HepG2 (cell line): Measurements from ENCODE around the gene SHISA5. TPM values are rescaled to one million over a fixed set of nuclear protein-coding genes. Genes with fewer than 3 reads are reported as not detected.

Experiments
- ATAC-seq: fragments of 200-7000 bp; cut with Tn5 transposase; 3 replicates; pipeline ENCODE4 v1.9.1; 2020; ENCODE audit warnings: mild to moderate bottlenecking, moderate library complexity
- BruUV-seq: library from RNA; stranded (reverse); fragments of 400-500 nt; replicated peaks from 2 replicates; lab custom pipeline; 2021; lab: Mats Ljungman, UMichigan
- CTCF ChIA-PET: fragments of 300-600 bp; formaldehyde crosslinking; extraction: SDS; loops from one replicate; lab custom pipeline; 2021; ENCODE audit warnings: low total read pairs, inconsistent platforms, low intra/inter-chr PET ratio; lab: Yijun Ruan, JAX
- POLR2A ChIA-PET: fragments of 350-600 bp; sonication (Branson Sonifier 250); formaldehyde crosslinking; loops from one replicate; lab custom pipeline; 2020; ENCODE audit warnings: antibody characterized with exemption, inconsistent platforms; lab: Yijun Ruan, JAX
- DNase-seq: peaks from one replicate; pipeline ENCODE4 v3.0.0-alpha.2; 2015; ENCODE audit warnings: low spot score
- FAIRE-seq: peaks from 3 replicates; lab custom pipeline; 2011; peaks lifted over from hg19 to GRCh38; lab: Jason Lieb, UNC
- H2AFZ ChIP-seq: one replicate; pipeline ENCODE4 v1.6.1; 2011; ENCODE audit warnings: low read length, inconsistent platforms
- H3K27ac ChIP-seq: fragments of 300-600 bp; 3 replicates; pipeline ENCODE4 v1.8.0; 2011; ENCODE audit warnings: mixed run types, mild to moderate bottlenecking, mixed read lengths, low read length, inconsistent platforms; ENCODE audit not compliant: insufficient read depth; ENCODE audit errors: extremely low read length
- H3K27me3 ChIP-seq, 2 experiments: fragments of 200-600 bp in 1 of 2; 2 replicates in 1 of 2; 3 replicates in 1 of 2; pipeline versions ENCODE4 v1.6.0 to v1.8.0; 2011; ENCODE audit warnings: low read length in 2 of 2, mild to moderate bottlenecking in 2 of 2, moderate library complexity in 2 of 2, inconsistent platforms in 1 of 2; ENCODE audit not compliant: insufficient read depth in 2 of 2, control insufficient read depth in 1 of 2
- H3K36me3 ChIP-seq, 2 experiments: fragments of 200-600 bp in 1 of 2; replicated peaks in 1 of 2; 2 replicates in 1 of 2; 3 replicates in 1 of 2; pipeline versions ENCODE4 v1.5.1 to v1.8.0; 2011; ENCODE audit warnings: low read length in 2 of 2, inconsistent platforms in 1 of 2; ENCODE audit not compliant: insufficient read depth in 2 of 2, control insufficient read depth in 1 of 2
- H3K4me1 ChIP-seq: 2 replicates; pipeline ENCODE4 v1.5.1; 2012; ENCODE audit warnings: low read length, inconsistent platforms; ENCODE audit not compliant: insufficient read depth
- H3K4me2 ChIP-seq: 2 replicates; pipeline ENCODE4 v1.6.0; 2011; ENCODE audit warnings: low read depth, low read length, inconsistent platforms
- H3K4me3 ChIP-seq, 3 experiments: fragments of 200-600 bp in 1 of 3; sonication (generic), shearing (Covaris generic) in 1 of 3; replicated peaks in 1 of 3; 2 replicates each; pipeline ENCODE4 v1.5.1; 2011 to 2016; ENCODE audit warnings: low read length in 3 of 3, inconsistent platforms in 2 of 3, low read depth in 2 of 3, mild to moderate bottlenecking in 2 of 3, control low read depth in 1 of 3, mixed read lengths in 1 of 3; ENCODE audit not compliant: insufficient read depth in 1 of 3
- H3K79me2 ChIP-seq: one replicate; pipeline ENCODE4 v1.6.1; 2011; ENCODE audit warnings: low read length, inconsistent platforms; ENCODE audit not compliant: insufficient read depth
- H3K9ac ChIP-seq: 2 replicates; pipeline ENCODE4 v1.6.0; 2011; ENCODE audit warnings: mild to moderate bottlenecking, low read depth, low read length, inconsistent platforms; ENCODE audit not compliant: insufficient read depth
- H3K9me3 ChIP-seq: 2 replicates; pipeline ENCODE4 v1.5.1; 2012; ENCODE audit warnings: mild to moderate bottlenecking, low read length
- H4K20me1 ChIP-seq: 2 replicates; pipeline ENCODE4 v1.6.0; 2011; ENCODE audit warnings: inconsistent platforms, mild to moderate bottlenecking, low read length, moderate library complexity; ENCODE audit not compliant: insufficient read depth
- ATM ChIP-seq: fragments of 450-650 bp; IDR thresholded peaks from 2 replicates; pipeline ENCODE4 v1.7.1; 2017; ENCODE audit warnings: mild to moderate bottlenecking, borderline replicate concordance
- ATRX ChIP-seq: sonication (generic); formaldehyde crosslinking; IDR thresholded peaks from 2 replicates; pipeline ENCODE4 v1.4.0; 2020; ENCODE audit warnings: missing genetic modification reagents, borderline replicate concordance
- FOSL2 ChIP-seq: sonication (generic); formaldehyde crosslinking; IDR thresholded peaks from 2 replicates; pipeline ENCODE4 v1.4.0; 2020; ENCODE audit warnings: missing genetic modification reagents
- MAF1 ChIP-seq: sonication (generic); formaldehyde crosslinking; IDR thresholded peaks from 2 replicates; pipeline ENCODE4 v1.5.0; 2020; ENCODE audit warnings: missing genetic modification reagents, borderline replicate concordance
- MATR3 ChIP-seq: sonication (generic); formaldehyde crosslinking; IDR thresholded peaks from 2 replicates; pipeline ENCODE4 v1.4.0; 2020; ENCODE audit warnings: missing genetic modification reagents
- NR2C2 ChIP-seq: sonication (generic); formaldehyde crosslinking; IDR thresholded peaks from 2 replicates; pipeline ENCODE4 v1.4.0; 2020; ENCODE audit warnings: missing genetic modification reagents, mild to moderate bottlenecking, moderate library complexity, borderline replicate concordance
- NR2F2 ChIP-seq: IDR thresholded peaks from 2 replicates; pipeline ENCODE4 v1.6.1; 2012; ENCODE audit warnings: low read depth, inconsistent platforms, borderline replicate concordance
- RBM39 ChIP-seq: fragments of 200-400 bp; formaldehyde crosslinking; IDR thresholded peaks from one replicate; pipeline ENCODE4 v1.6.1; 2018; ENCODE audit warnings: antibody characterized with exemption, mild to moderate bottlenecking, low read depth, low read length; ENCODE audit not compliant: poor library complexity, severe bottlenecking
- SIN3A ChIP-seq: IDR thresholded peaks from 2 replicates; pipeline ENCODE4 v1.6.1; 2011; ENCODE audit warnings: low read depth, mild to moderate bottlenecking, control low read depth, low read length, borderline replicate concordance
- ZBTB7A ChIP-seq: sonication (generic); formaldehyde crosslinking; IDR thresholded peaks from 2 replicates; pipeline ENCODE4 v1.8.0; 2022; ENCODE audit warnings: mild to moderate bottlenecking, missing genetic modification reagents
- ZNF232 ChIP-seq: sonication (generic); formaldehyde crosslinking; IDR thresholded peaks from 2 replicates; pipeline ENCODE4 v1.4.0; 2020; ENCODE audit warnings: missing genetic modification reagents, borderline replicate concordance
- ZNF335 ChIP-seq: sonication (generic); formaldehyde crosslinking; IDR thresholded peaks from 2 replicates; pipeline ENCODE4 v1.4.0; 2020; ENCODE audit warnings: missing genetic modification reagents
- ZNF33B ChIP-seq: sonication (generic); formaldehyde crosslinking; IDR thresholded peaks from 2 replicates; pipeline ENCODE4 v1.5.1; 2020; ENCODE audit warnings: mild to moderate bottlenecking, missing genetic modification reagents
- ZNF775 ChIP-seq: sonication (generic); formaldehyde crosslinking; IDR thresholded peaks from 2 replicates; pipeline ENCODE4 v1.4.0; 2020; ENCODE audit warnings: missing genetic modification reagents, mild to moderate bottlenecking, moderate library complexity, borderline replicate concordance
- ZNF883 ChIP-seq: sonication (generic); formaldehyde crosslinking; IDR thresholded peaks from 2 replicates; pipeline ENCODE4 v1.5.1; 2020; ENCODE audit warnings: mild to moderate bottlenecking, missing genetic modification reagents; ENCODE audit errors: not compliant biosample characterization
- WGBS: methylation state at CpG from one replicate; pipeline ENCODE4 v1.1.6; 2017; ENCODE audit warnings: low lambda C conversion rate; 5-methylcytosine and 5-hydroxymethylcytosine counted together
- in situ Hi-C: cut with HindIII; loops from 2 replicates; pipeline ENCODE4 v1.10.0; 2017; ENCODE audit warnings: low pct_unique_long_range_greater_than_20kb; ENCODE audit not compliant: extremely low pct_ligation_motif_present
- intact Hi-C: fragments of 100-400 bp; cut with micrococcal nuclease; formaldehyde crosslinking; loops from one replicate; pipeline ENCODE4 v1.10.0; 2022; ENCODE audit not compliant: unreplicated experiment
- polyA plus RNA-seq, 8 experiments: library from polyadenylated mRNA; depleted of rRNA in 3 of 8; stranded (reverse) in 7 of 8; unstranded in 1 of 8; fragments of >200 nt; fragmentation: Illumina TruSeq in 4 of 8; extraction: Trizol in 4 of 8; gene quantifications; 2 replicates each; pipeline versions ENCODE4 v1.2.1 to v1.2.3, GENCODE V29; 2011 to 2016; ENCODE audit warnings: low read depth in 4 of 8, missing spikeins in 1 of 8, mixed read lengths in 1 of 8; ENCODE audit not compliant: insufficient read depth in 1 of 8
- total RNA-seq, 5 experiments: library from RNA; depleted of rRNA; stranded (reverse); fragments of >200 nt; fragmentation: Illumina TruSeq; extraction: Trizol; gene quantifications; 2 replicates each; pipeline ENCODE4 v1.2.3, GENCODE V29; 2016; ENCODE audit warnings: low read depth in 1 of 5
- TF ChIP-seq, protein P1 (sequence below): sonication (generic); formaldehyde crosslinking; conservative IDR thresholded peaks from 2 replicates; pipeline ENCODE4 v1.8.0; 2022; ENCODE audit warnings: mild to moderate bottlenecking, moderate library complexity, missing genetic modification reagents

The SHISA5 gene
- total and polyA plus RNA-seq, 2 of the 13 experiments (the other 11 are each of a cell fraction or from before 2014, with no cell fraction given) = 75.8 to 91.4 TPM

DNA sequence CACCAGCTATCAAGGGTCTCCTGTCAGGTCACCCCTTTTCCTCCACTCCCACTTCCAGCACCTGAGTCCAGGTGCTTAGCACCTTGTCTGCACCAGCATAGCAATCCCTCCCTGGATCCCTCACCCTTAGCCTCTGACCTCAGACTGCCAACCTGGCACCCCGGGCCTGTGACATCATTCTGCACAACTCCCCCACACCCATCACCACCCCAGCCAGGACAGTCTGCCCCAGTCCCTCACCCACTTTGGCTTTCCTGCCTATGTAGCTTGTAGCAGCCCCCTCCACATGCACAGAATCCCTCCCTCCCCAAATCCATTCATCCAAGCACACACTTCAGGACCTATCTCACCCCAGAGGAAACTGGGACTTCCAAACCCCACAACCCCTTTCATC is 73.3 kb downstream of the SHISA5 start:
- POLR2A ChIA-PET = interaction anchor here (0.8 to 9.0 kb wide), 11 partner anchors 11 to 242 kb away, joined by 3 to 130 read pairs (median 18); partner anchors contain the start of genes ATRIP, CCDC51, CDC25A and PFKFB4
- Histone ChIP-seq H4K20me1 (peaks cover 26% of the 10 kb centered on the region), H3K4me1 (peaks cover 84% of the 10 kb centered on the region), H3K9me3 (no peaks in the 10 kb centered on the region), H2AFZ (no peak overlapping the region), H3K27ac (peak overlapping the region; percentile 99), H3K4me3 (peak overlapping the region; percentile 13 to 93 (median 41); a peak in 5 of 6 replicates), H3K27me3 (no peaks in the 10 kb centered on the region), H3K9ac (peak overlapping the region; percentile 96), H3K79me2 (peaks cover 36% of the 10 kb centered on the region), H3K36me3 (peaks cover 4 to 5% of the 10 kb centered on the region in 2 experiments), H3K4me2 (peak overlapping the region; percentile 100)
- BruUV-seq = no TSS peak
- no peak for FAIRE-seq
- WGBS = 0% methylated on average over 1 of the region's 1 CpG
- intact Hi-C loops (no loop called here), in situ Hi-C loops (no loop called here)
- ATAC-seq = no peak
- TF ChIP-seq SIN3A (0 out of 2 replicates have a peak, but pooled peaks have one; percentile 36), ZNF232 (no peak)
- CTCF ChIA-PET = no interaction called here
- no peak for DNase-seq

DNA sequence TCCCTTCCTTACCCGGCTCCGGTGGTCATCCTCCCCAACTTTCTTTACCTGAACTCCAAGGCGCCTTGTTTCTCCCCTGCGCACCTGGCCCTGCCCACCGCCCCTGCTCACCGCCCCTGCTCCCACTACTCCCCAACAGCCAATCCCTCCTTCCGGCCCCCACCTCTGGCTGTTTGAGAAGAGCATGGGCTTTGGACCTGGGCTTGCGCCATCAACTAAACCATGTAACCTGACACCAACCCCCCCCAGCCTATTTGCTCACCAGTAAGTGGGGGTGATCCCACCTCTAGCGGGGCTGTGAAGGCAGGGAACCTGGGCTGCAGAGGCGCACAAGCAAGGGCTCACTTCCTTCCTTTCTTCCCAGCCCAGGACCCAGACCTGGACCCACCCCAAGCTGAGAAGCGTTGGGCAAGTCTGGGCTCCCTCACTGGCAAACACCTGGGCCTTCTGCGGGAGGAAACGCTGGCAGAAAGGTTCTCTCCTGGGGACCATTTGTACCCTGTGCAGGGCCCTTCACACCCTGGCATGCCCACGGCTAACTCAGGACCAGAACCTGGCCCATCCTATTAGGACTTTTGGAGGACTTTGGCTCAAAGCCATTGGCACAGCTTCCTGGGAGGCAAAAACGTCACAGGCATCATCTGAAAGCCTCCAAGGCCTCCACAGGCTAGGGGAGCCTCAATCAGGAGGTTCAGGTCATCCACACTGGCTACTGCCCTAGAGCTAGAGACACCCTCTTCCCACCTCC is 73.8 kb downstream of the SHISA5 start, which contains the start of gene PLXNB1:
Gene PLXNB1 (minus strand): TSS at position 127 of the 748 bp plus-strand sequence. CDS start 5,475 bp downstream, outside the sequence.
- Histone ChIP-seq H3K4me3 (peak within 1 kb of the TSS; percentile 79 to 93 (median 86)), H3K9ac (peak within 1 kb of the TSS; percentile 96), H3K9me3 (no peaks in the 10 kb centered on the region), H2AFZ (no peak within 1 kb of the TSS), H4K20me1 (peaks cover 32% of the 10 kb centered on the region), H3K4me2 (peak within 1 kb of the TSS; percentile 100), H3K36me3 (peaks cover 4 to 9% of the 10 kb centered on the region in 2 experiments), H3K27me3 (no peaks in the 10 kb centered on the region), H3K27ac (peak within 1 kb of the TSS; percentile 99), H3K4me1 (peaks cover 84% of the 10 kb centered on the region), H3K79me2 (peaks cover 41% of the 10 kb centered on the region)
- in situ Hi-C loops = no loop called here
- intact Hi-C loops = loop anchor here (1.0 kb wide), 1 partner anchor 10 kb away; the partner anchor contains the start of genes CCDC51 and TMA7
- POLR2A ChIA-PET = interaction anchor here (0.8 to 9.0 kb wide), 9 partner anchors 11 to 206 kb away, joined by 3 to 130 read pairs (median 19); partner anchors contain the start of genes ATRIP, CCDC51, PFKFB4 and TMA7
- peak; percentile 95 for FAIRE-seq
- CTCF ChIA-PET = no interaction called here
- DNase-seq = peak; percentile 97
- ATAC-seq = peak; percentile 56
- TSS peak; percentile 80 for BruUV-seq
- WGBS = 0% methylated on average over 11 of the region's 15 CpGs
- peak; percentile 88 for TF ChIP-seq NR2C2 (CRISPR knock-in tag)
- peak; percentile 37 for TF ChIP-seq ZNF883 (CRISPR knock-in tag)
- peak; percentile 97; the same call in 1 of the 2 replicates for TF ChIP-seq ZBTB7A
- TF ChIP-seq ATM = no peak
- TF ChIP-seq, protein P1, sequence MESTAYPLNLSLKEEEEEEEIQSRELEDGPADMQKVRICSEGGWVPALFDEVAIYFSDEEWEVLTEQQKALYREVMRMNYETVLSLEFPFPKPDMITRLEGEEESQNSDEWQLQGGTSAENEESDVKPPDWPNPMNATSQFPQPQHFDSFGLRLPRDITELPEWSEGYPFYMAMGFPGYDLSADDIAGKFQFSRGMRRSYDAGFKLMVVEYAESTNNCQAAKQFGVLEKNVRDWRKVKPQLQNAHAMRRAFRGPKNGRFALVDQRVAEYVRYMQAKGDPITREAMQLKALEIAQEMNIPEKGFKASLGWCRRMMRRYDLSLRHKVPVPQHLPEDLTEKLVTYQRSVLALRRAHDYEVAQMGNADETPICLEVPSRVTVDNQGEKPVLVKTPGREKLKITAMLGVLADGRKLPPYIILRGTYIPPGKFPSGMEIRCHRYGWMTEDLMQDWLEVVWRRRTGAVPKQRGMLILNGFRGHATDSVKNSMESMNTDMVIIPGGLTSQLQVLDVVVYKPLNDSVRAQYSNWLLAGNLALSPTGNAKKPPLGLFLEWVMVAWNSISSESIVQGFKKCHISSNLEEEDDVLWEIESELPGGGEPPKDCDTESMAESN (CRISPR knock-in tag) = no peak; the same call in none of the 2 replicates
- no peak for TF ChIP-seq ATRX
- peak; percentile 83 for TF ChIP-seq RBM39
- TF ChIP-seq ZNF335 (CRISPR knock-in tag) = peak; percentile 80
- no peak for TF ChIP-seq MATR3 (CRISPR knock-in tag)
- TF ChIP-seq NR2F2 = no peak
- TF ChIP-seq ZNF33B (CRISPR knock-in tag) = peak; percentile 73; the same call in 1 of the 2 replicates
- TF ChIP-seq FOSL2 (CRISPR knock-in tag) = peak; percentile 78
- no peak for TF ChIP-seq ZNF775 (CRISPR knock-in tag)
- TF ChIP-seq MAF1 = peak; percentile 70; the same call in 1 of the 2 replicates
